GM12874 (cell line): Measurements from ENCODE around the gene RNLS.

ENCODE experiments used
- TF ChIP-seq, protein P1 (sequence below): IDR thresholded peaks from 2 replicates; pipeline ENCODE4 v1.5.1; 2011; ENCODE audit warnings: low read depth, mild to moderate bottlenecking, control low read depth, low read length, moderate library complexity; ENCODE audit not compliant: insufficient read depth

Gene RNLS

DNA sequence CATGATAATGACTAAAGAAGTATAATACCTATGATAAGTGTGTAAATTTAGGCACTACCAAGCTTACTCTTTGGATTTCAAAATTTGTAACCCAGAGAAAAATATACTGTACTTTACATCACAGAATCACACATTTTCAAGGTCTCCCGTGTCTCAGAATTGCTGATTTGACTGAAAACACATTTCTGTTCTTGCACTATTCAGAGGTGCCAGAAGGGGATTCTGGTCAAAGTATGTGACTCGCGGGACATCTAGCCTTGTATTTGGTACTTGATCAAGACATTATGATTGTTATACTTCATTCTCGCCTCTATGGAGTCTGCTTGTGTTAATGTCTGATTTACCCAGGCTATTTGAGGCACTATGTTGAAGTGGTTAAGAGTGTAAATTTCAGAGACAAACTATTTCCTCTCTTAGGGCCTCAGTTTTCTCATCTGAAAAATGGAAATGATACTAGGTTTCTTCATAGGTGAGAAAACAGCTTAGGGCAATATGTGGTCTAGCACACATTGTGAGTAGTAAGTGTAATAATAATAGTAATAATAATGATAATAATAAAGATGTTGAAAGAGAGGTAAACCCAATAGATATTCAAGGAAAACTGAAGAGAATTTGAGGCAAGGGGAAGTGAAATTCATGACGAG, 320.4 kb downstream of the RNLS start:
- TF ChIP-seq, protein P1, sequence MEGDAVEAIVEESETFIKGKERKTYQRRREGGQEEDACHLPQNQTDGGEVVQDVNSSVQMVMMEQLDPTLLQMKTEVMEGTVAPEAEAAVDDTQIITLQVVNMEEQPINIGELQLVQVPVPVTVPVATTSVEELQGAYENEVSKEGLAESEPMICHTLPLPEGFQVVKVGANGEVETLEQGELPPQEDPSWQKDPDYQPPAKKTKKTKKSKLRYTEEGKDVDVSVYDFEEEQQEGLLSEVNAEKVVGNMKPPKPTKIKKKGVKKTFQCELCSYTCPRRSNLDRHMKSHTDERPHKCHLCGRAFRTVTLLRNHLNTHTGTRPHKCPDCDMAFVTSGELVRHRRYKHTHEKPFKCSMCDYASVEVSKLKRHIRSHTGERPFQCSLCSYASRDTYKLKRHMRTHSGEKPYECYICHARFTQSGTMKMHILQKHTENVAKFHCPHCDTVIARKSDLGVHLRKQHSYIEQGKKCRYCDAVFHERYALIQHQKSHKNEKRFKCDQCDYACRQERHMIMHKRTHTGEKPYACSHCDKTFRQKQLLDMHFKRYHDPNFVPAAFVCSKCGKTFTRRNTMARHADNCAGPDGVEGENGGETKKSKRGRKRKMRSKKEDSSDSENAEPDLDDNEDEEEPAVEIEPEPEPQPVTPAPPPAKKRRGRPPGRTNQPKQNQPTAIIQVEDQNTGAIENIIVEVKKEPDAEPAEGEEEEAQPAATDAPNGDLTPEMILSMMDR: no peak

GRCh38 chr10:88261152-88261551, 322.0 kb downstream of the RNLS start:
- TF ChIP-seq, protein P1: no peak

- TF ChIP-seq, protein P1: no peak
Measured at GRCh38 chr10:88260329-88261051, 322.6 kb downstream of the RNLS start.

DNA sequence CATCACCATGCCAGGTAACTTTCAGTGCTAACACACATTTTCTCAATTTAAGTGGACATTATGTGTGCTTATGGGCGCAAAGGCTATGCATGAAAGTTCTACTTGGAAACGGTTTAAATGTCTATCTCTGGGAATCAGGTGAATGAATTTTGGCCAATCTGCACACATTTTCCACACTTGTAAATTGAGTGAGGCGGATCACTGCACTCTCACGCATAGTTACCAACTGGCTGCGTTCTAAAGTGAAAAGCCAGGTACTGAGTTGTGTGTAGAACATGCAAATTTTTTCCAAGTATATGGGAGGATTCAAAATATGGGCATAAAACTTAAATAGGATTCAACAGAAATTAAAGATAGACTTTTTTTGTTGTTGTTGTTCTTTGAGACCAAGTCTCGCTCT, 323.7 kb downstream of the RNLS start:
- TF ChIP-seq, protein P1: no peak

- TF ChIP-seq, protein P1: no peak
Measured at GRCh38 chr10:88256886-88257285, 326.2 kb downstream of the RNLS start.

DNA sequence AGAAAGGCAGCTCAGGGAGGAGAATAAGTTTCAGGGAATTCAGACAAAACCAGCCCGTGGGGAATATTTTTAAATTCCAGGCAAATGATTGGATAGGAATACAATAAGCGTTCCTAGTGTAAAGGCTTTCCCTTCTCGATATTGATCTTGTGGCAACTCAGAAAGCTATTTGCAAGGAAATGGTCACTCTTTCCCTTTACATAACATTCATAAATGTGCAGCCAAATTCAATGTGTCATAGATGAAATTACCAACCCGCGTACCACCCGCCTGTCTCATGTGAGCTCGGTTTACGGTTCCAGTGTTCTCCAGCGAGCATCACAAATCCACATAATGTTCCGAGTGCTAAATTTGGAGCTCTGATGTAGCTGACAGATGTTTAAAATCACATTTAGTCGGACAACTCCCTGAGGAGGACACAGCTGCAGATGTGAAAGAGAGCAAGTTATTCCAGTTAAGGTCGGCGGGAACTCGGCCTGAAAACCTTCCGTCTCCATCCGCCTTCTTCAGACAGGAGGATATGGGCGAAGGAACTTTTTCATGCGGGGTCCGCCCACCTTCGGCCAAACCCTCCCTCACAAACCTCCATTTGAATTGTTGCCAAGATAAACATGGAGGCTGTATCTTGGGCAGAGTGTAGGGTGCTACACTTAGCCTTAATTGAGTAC, 327.0 kb downstream of the RNLS start:
- TF ChIP-seq, protein P1: no peak

DNA sequence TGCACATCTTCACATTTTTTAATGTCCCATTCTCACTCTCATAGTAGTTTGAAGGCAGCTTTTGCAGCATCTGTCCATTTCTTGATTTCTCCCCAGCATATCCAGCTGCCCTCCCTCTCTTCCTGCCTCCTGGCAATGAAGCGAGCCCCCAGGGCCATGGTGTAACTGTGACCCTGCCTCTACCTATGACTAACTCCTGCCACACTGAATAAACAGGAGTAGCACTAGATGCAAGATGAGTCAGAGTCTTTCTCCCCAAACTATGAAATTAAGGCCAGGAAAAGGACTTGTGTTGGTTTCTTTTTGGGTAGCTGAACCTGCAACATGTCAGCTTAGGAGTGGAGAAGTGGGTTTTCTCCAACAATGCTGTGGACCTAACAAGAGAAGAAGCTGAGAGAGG, 329.0 kb downstream of the RNLS start:
- TF ChIP-seq, protein P1: no peak
